ENCODE data around the gene ADGRL4. TPM values are rescaled to one million over a fixed set of nuclear protein-coding genes. Genes with fewer than 3 reads are reported as not detected.

ADGRL4 gene
- total RNA-seq, result not detected

DNA sequence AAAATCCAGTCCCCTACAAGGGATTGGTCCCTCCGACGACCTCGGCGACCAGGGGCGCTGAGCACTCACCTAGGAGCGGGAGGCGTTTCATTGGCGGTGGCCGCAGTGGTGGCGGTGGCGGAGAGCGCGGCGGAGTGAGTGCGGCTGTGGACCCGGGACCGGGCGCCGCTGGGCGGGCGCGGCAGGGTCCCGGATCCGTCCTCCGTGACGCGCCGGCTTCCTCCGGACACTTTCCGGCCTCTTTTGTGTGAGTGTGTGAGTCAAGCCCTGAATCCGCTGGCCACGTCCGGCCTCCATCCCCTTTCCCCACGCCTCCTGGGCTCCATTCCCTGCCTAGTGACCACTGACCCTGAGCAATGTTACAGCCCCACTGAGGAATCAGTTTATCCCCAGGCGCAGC is at the start of gene ADGRL4:
Gene ADGRL4, minus strand, starts transcription at position 167 of the 400 bp plus-strand sequence. Its CDS starts 76 bp downstream, at position 91.
- H3K9me3 Mint-ChIP-seq, result no peaks in the 10 kb centered on the region
- H3K27ac Mint-ChIP-seq, result no peak within 1 kb of the TSS
- no peaks in the 10 kb centered on the region for H3K36me3 Mint-ChIP-seq
- no peaks in the 10 kb centered on the region for H3K4me1 Mint-ChIP-seq
- DNase-seq, result no peak
- peaks cover 14% of the 10 kb centered on the region for H3K27me3 Mint-ChIP-seq
- no peak within 1 kb of the TSS for H3K4me3 Mint-ChIP-seq

DNA sequence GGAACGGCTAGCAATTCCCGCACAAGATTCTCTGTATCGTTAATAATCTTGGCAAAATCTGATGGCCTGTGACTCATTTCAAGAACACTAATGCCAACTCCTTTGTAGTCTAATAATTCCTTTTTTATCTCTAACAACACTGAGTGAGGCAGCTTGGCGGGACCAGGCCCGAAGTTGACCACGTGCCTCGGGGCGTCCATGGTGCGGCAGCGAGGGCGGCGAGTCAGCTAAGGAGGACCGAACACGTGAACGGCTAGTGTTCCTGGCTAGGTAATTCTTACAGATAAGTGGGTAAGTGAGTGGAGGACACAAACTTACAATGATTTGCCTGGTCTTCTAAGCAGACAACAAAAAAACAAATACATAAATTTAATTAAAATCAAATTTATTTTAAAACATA is 49.3 kb upstream of the ADGRL4 start:
- Mint-ChIP-seq H3K27ac (no peak overlapping the region), H3K9me3 (peaks cover 10% of the 10 kb centered on the region), H3K4me1 (peaks cover 9% of the 10 kb centered on the region), H3K36me3 (no peaks in the 10 kb centered on the region), H3K27me3 (no peaks in the 10 kb centered on the region), H3K4me3 (no peak overlapping the region)
- no peak for DNase-seq

DNA sequence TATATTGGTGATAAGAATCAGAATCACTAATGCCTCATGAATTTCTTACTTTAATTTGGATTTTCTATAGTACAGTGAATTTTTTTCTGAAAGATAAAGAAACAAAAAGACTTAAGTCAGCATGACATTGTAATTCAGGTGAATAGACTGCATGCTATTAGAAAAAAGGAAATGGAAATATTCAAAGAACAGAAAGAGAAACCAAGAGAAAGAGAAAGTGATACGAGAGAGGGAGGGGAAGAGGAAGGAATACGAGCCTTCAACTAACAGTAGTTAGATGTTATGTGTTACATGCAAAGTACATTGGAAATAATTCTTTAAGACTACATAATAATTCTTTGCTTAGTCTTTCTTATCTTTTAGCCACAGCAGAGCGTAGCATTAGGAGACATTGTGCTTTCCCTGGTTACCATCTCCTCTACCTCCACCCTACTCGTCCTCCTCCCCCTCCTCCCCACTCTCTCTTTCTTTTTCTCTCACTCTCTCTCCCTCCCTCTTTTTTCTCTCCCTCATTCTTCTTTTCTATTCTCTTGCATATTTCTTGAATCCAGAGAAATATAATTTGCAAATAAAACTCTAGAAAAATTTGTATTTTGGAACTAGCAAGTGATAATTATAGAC is 46.4 kb upstream of the ADGRL4 start:
- peaks cover 8% of the 10 kb centered on the region for H3K9me3 Mint-ChIP-seq
- peaks cover 9% of the 10 kb centered on the region for H3K4me1 Mint-ChIP-seq
- no peaks in the 10 kb centered on the region for H3K27me3 Mint-ChIP-seq
- H3K36me3 Mint-ChIP-seq, result no peaks in the 10 kb centered on the region
- H3K27ac Mint-ChIP-seq, result peak overlapping the region; percentile 34
- peak overlapping the region; percentile 72 for H3K4me3 Mint-ChIP-seq
- DNase-seq, result no peak

DNA sequence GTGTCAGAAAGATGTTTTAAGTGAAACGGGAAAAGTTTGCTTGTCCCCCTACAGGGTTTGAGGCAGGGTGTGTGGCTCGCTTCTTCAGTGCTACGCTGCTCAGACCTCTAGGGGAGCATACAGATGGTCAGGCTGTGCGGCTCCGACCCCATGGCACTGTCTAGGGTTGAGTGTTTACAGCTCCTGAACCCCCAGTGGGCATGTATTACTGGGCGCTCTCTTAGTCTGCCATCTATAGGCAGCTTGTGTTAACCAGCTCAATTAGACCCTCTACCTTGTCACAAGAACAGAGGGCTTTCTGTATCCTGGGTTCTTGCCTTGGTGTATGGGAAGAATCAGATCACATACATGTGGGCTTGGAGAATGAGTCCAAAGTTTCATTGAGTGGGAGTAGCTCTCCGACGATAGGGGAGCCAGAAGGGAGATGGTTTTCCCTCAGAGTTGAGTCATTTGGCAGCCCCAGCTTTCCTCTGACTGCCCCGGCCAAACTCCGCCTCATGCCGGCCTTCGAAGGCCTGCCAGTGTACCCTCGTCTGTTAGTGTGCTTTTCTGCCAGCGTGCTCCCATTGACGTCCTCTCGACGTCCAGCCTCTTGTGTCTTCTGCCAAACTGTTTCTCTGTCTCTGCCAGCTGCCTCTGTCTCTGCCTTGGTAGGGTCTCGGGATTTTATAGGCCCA is 38.6 kb upstream of the ADGRL4 start:
- H3K27ac Mint-ChIP-seq, result no peak overlapping the region
- H3K4me1 Mint-ChIP-seq, result peaks cover 7% of the 10 kb centered on the region
- DNase-seq, result no peak
- H3K4me3 Mint-ChIP-seq, result no peak overlapping the region
- H3K9me3 Mint-ChIP-seq, result peaks cover 2% of the 10 kb centered on the region
- no peaks in the 10 kb centered on the region for H3K36me3 Mint-ChIP-seq
- H3K27me3 Mint-ChIP-seq, result no peaks in the 10 kb centered on the region

DNA sequence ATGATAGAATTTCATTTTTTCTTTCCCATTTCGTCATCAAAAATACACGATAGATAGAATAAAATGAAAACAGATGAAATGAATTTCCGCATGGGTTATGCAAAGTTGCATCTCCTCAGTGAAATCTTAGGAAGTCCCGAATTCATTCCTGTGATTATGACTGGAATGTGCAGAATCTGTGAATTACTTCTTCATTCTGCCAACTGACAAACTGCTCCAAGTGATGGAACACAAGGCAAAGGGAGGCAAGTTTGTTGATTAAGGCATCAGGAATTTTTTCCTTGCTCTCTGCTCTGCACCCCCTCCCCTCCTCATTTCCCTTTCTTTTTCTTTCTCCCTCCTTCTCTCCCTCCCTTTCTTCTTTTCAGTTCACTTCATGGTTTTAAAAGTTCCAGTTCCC is 37.0 kb upstream of the ADGRL4 start:
- Mint-ChIP-seq H3K4me3 (no peak overlapping the region), H3K27me3 (no peaks in the 10 kb centered on the region), H3K9me3 (peaks cover 2% of the 10 kb centered on the region), H3K4me1 (peaks cover 8% of the 10 kb centered on the region), H3K27ac (no peak overlapping the region), H3K36me3 (no peaks in the 10 kb centered on the region)
- no peak for DNase-seq

DNA sequence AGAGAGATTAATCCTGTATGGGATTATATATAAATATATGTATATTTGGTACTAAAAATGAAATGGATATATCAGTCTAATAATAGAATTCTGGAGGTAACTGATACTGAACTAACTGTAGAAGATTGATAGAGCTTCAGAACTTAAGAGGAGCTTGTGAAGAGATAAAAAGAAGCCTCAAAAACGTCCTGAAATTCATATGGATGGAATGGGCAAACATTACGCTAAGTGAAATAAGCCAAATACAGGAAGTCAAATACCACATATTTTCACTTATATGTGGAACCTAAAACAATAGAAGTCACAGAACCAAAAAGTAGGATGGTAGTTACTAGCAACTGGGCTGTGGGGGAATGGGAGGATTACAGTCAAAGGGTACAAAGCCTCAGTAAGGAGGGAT is 36.0 kb upstream of the ADGRL4 start:
- H3K4me3 Mint-ChIP-seq, result no peak overlapping the region
- no peaks in the 10 kb centered on the region for H3K36me3 Mint-ChIP-seq
- H3K27me3 Mint-ChIP-seq, result no peaks in the 10 kb centered on the region
- H3K9me3 Mint-ChIP-seq, result peaks cover 9% of the 10 kb centered on the region
- H3K27ac Mint-ChIP-seq, result no peak overlapping the region
- peaks cover 8% of the 10 kb centered on the region for H3K4me1 Mint-ChIP-seq
- no peak for DNase-seq

DNA sequence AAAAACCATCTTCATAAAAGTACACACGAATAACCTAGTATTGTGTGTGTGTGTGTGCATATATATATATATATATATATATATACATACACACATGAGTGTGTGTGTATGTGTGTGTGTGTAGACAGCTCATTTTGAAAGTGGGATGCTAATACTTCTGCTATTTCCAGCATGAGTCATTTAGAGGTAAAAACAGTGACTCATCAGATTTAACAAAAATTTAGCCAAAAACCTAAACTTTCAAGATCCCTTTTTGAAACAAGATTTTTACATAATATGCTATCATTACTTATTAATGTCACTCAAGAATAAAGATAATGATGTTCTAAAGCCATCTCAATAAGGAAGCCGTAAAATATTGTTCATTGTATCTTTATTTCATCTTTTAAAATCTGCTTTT is 35.6 kb upstream of the ADGRL4 start:
- Mint-ChIP-seq H3K9me3 (peaks cover 13% of the 10 kb centered on the region), H3K27ac (no peak overlapping the region), H3K36me3 (no peaks in the 10 kb centered on the region), H3K27me3 (no peaks in the 10 kb centered on the region), H3K4me1 (peaks cover 8% of the 10 kb centered on the region), H3K4me3 (no peak overlapping the region)
- DNase-seq, result no peak

DNA sequence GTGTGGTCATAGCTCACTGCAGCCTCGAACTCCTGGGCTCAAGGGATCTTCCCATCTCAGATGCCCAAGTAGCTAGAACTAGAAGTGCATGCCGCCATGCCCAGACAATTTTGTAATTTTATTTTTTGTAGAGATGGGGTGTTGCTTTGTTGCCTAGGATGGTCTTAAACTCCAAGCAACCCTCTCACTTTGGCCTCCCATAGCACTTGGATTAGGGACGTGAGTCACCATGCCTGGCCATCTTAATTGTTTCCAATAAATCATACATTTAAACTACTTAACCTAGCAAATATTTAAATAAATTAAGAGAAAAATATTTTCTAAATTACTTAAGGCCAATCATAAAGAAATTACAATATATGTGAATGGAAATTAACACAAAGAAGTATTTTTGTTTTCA is 35.1 kb upstream of the ADGRL4 start:
- Mint-ChIP-seq H3K9me3 (peaks cover 15% of the 10 kb centered on the region), H3K36me3 (no peaks in the 10 kb centered on the region), H3K4me3 (no peak overlapping the region), H3K27ac (no peak overlapping the region), H3K27me3 (no peaks in the 10 kb centered on the region), H3K4me1 (peaks cover 8% of the 10 kb centered on the region)
- no peak for DNase-seq

DNA sequence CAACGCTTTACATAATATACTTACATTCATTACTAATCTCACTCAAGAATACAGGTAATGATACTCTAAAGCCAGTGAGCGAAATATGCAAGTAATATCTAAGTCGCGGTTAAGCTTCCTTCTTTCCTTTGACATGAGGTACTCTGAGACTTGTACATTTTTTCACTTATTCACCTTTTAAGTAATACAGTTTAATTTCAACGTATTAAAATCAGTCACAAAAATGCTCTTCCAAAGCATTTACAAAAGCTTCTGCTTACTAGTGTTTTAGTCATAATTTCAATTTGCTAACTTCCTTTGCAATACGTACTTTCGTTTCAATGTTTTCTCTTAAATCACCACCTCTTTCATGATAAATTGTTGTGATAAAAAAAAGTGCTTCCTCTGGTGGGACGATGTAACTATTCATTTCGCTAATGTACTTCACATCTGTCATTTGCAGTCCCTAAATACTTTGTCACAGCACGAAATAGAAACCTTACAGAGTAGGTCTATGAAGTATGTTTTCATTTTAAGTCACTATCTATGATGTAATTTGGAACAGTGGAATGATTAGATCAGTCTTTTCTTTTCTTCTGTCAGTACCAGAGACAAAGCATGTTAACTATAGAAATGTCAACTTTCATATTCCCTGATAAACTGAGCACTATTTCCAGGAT is 34.0 kb upstream of the ADGRL4 start:
- no peak for DNase-seq

DNA sequence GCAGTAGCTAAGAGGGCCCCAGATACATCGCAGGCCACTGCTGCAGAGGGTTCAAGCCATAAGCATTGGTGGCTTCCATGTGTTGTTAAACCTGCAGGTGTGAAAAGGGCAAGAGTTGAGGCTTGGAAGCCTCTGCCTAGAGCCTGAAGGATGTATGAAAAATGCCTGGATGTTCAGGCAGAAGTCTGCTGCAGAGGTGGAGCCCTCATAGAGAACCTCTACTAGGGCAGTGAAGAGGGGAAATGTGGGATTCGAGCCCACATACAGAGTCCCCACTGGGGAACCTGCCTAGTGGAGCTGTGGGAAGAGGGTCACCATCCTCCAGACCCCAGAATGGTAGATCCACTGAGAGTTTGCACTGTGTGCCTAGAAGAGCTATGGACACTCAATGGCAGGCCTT is 30.6 kb upstream of the ADGRL4 start:
- no peaks in the 10 kb centered on the region for H3K36me3 Mint-ChIP-seq
- no peaks in the 10 kb centered on the region for H3K27me3 Mint-ChIP-seq
- peaks cover 16% of the 10 kb centered on the region for H3K9me3 Mint-ChIP-seq
- H3K4me3 Mint-ChIP-seq, result no peak overlapping the region
- no peak for DNase-seq
- peaks cover 8% of the 10 kb centered on the region for H3K4me1 Mint-ChIP-seq
- no peak overlapping the region for H3K27ac Mint-ChIP-seq

More for the DNA sequence above, 34.0 kb upstream of the ADGRL4 start:
- Mint-ChIP-seq H3K9me3 (peaks cover 18% of the 10 kb centered on the region), H3K4me1 (peaks cover 8% of the 10 kb centered on the region), H3K4me3 (no peak overlapping the region), H3K27me3 (no peaks in the 10 kb centered on the region), H3K27ac (peak overlapping the region; percentile 7), H3K36me3 (no peaks in the 10 kb centered on the region)

DNA sequence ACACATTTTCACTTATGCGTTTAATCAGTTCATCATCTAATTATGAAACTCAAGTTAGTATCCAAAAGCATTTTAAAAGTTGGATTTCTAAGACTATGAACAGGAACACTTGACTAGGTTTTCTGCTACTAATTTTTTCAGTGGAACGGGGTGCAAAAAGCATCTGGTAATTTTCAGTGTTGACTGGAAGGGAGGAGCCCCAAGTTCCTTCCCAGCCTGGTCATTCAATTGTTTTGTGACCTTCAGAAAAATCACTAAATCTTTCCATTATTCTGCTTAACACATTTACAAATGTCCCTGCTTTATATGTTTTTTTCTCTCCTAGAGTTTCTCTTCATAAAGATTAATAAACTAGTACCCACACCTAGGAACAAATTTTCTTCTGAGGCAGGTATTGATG is 6.0 kb upstream of the ADGRL4 start:
- no peaks in the 10 kb centered on the region for H3K27me3 Mint-ChIP-seq
- H3K9me3 Mint-ChIP-seq, result peaks cover 3% of the 10 kb centered on the region
- H3K4me3 Mint-ChIP-seq, result no peak overlapping the region
- H3K36me3 Mint-ChIP-seq, result no peaks in the 10 kb centered on the region
- H3K4me1 Mint-ChIP-seq, result no peaks in the 10 kb centered on the region
- DNase-seq, result no peak
- H3K27ac Mint-ChIP-seq, result no peak overlapping the region

DNA sequence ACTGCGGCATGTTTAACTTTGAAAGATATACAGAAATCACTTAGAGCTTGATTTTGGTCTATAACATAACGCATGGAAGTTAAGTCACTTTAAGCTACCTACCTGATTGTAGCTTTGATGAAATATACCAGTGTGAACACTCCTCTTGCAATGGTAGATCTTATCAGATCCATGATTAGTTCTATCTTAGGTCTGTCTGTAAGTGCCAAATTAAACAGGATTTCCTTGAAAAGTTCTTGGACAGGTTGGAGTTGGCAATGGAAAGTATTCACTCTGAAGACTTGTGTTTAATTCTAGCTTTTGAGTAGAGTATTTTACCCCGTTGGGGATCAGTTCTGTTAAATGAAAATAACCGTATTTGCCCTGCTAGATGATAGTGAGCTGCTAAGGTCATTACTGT is 4.1 kb upstream of the ADGRL4 start:
- Mint-ChIP-seq H3K4me1 (no peaks in the 10 kb centered on the region), H3K27ac (no peak overlapping the region), H3K4me3 (no peak overlapping the region), H3K27me3 (peaks cover 14% of the 10 kb centered on the region), H3K36me3 (no peaks in the 10 kb centered on the region), H3K9me3 (peaks cover 1% of the 10 kb centered on the region)
- no peak for DNase-seq

DNA sequence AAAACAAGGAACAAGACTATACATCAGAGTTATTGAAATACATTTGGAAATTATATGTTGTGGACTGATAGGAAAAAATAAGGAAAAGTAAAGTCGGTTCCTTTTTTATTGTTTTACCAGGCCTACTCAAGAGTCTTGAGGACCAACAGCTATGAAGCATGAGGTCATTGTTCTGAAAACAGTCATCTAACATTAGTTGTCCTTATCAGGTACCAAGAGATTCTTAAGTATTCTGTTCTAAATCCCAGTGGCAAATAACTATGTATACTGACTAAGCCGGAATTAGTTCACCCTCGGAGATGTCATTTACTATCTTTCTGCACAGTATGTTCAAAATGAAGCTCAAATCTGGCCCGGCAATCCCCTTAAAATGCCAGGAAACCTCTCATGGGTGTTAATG is 585 bp downstream of the ADGRL4 start:
- Mint-ChIP-seq H3K9me3 (no peaks in the 10 kb centered on the region), H3K27me3 (peaks cover 14% of the 10 kb centered on the region), H3K4me3 (no peak overlapping the region), H3K27ac (no peak overlapping the region), H3K36me3 (no peaks in the 10 kb centered on the region), H3K4me1 (no peaks in the 10 kb centered on the region)
- no peak for DNase-seq

DNA sequence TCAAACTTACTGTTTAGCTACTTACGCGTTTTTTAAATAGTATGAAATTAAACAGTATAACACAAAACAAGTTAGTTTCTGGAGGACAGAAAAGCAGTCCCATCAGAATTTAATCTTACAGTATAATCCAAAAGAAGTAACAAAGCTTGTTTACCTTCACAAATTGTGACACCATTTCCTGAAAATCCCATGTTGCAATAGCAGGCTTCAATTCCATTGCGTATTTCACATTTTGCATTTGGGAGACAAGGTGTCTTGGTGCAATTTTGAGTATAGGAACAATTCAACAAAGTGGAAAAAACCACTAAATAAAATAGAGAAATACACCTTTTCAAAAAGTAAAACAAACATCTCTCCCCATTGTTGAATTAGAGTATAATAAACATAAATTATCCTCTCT is 1.6 kb downstream of the ADGRL4 start:
- H3K4me3 Mint-ChIP-seq, result no peak overlapping the region
- H3K27me3 Mint-ChIP-seq, result peaks cover 14% of the 10 kb centered on the region
- no peaks in the 10 kb centered on the region for H3K9me3 Mint-ChIP-seq
- H3K36me3 Mint-ChIP-seq, result no peaks in the 10 kb centered on the region
- no peak overlapping the region for H3K27ac Mint-ChIP-seq
- no peaks in the 10 kb centered on the region for H3K4me1 Mint-ChIP-seq
- DNase-seq, result no peak

DNA sequence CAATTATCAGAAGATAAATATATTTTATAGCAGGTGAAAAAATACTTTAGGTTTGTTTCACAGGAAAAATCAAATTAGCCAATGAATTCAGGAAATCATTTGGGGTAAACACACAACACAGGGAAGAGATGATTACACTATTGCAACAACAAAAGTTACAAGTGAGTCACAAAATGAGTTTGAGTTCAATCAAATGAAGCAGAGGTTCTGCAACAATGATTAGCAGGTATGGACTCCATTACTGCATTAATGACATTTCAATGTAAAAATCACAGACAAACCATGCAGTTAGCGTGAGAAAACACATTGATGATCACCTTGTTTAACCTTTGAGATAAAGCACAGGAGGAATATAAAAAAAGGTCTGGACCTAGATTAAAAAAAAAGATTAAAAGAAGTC is 9.7 kb downstream of the ADGRL4 start:
- Mint-ChIP-seq H3K27ac (no peak overlapping the region), H3K4me1 (no peaks in the 10 kb centered on the region), H3K4me3 (no peak overlapping the region), H3K9me3 (peaks cover 2% of the 10 kb centered on the region), H3K27me3 (no peaks in the 10 kb centered on the region), H3K36me3 (no peaks in the 10 kb centered on the region)
- DNase-seq, result no peak

DNA sequence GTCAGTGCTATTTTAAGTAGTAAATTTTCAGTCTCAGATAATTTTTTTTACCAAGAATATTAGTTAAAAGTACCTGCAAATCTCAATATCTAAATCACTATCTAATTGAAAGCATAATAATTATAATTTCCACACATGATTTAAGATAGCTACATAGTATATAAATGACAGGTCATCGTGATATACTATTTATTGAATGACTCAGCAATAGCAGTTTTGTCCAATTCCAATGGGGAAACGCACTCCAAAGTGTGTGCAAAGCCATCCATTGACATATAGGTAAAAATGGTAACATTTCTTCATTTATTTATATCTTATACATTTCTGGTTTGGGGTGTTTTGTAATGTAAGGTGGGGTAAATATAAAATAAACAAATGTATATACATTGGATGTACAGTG is 19.5 kb downstream of the ADGRL4 start:
- H3K4me3 Mint-ChIP-seq, result no peak overlapping the region
- H3K27ac Mint-ChIP-seq, result no peak overlapping the region
- H3K4me1 Mint-ChIP-seq, result no peaks in the 10 kb centered on the region
- H3K36me3 Mint-ChIP-seq, result no peaks in the 10 kb centered on the region
- no peaks in the 10 kb centered on the region for H3K27me3 Mint-ChIP-seq
- peaks cover 5% of the 10 kb centered on the region for H3K9me3 Mint-ChIP-seq
- no peak for DNase-seq

Measured in activated naive CD8-positive, alpha-beta T cell treated with anti-CD3 and anti-CD28 coated beads for 36 hours (primary cell).